ENCODE measurements around the gene UBE2K.
A peak's percentile ranks its signal among the peaks of the same experiment; 100 is the strongest.
"Not testable (repeated sequence)": the region's sequence is repeated elsewhere in the genome, so short reads cannot be mapped to it uniquely, and the experiment has no call there.

UBE2K gene, protein sequence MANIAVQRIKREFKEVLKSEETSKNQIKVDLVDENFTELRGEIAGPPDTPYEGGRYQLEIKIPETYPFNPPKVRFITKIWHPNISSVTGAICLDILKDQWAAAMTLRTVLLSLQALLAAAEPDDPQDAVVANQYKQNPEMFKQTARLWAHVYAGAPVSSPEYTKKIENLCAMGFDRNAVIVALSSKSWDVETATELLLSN

DNA sequence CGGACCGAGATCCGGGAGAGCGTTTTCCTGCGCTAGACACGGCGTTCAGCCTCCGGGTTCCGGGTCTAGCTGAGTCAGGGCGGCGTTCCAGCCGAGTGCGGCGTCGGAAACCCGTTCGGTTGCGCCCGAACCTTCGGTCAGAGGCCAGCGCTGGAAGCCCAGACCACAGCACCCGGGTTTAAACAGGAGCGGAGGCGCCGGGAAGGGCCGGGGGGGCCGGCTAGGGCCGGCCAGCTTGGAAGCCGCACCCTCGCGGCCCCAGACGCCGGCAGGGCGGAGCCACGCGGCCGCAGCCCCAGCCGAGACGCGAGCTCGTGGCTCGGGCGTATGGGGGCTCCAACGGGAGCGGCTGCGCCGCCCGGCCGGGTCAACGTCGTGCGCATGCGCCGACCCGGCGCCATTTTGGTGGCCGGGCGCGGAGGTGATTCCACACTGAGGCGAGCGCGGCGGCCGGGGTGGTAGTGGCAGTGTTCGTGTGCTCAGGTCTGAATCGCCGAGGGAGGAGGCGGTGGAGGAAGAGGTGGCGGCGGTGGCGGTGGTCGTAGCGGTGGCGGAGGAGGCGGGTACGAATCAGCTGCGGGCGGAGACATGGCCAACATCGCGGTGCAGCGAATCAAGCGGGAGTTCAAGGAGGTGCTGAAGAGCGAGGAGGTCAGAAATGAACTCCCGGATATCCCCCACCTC is at the start of gene UBE2K:
TSS of gene UBE2K (plus strand) at position 397 of the 684 bp plus-strand sequence. CDS start at position 589, 192 bp downstream.
- DNase-seq: peak; percentile 76

DNA sequence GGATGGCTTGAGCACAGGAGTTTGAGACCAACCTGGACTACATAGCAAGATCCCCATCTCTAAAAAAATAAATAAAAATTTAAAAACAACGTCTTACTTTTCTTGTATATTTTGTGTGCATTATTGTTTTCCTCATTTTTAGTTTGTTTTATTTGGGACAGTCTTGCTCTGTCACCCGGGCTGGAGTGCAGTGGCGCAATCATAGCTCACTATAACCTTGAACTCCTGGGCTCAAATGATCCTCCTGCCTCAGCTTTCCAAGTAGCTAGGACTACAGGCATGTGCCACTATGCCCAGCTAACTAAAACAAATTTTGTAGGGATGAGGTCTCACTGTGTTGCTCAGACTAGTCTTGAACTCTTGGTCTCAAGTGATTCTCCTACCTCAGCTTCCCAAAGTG is 49.7 kb upstream of the UBE2K start:
- no peak for DNase-seq

DNA sequence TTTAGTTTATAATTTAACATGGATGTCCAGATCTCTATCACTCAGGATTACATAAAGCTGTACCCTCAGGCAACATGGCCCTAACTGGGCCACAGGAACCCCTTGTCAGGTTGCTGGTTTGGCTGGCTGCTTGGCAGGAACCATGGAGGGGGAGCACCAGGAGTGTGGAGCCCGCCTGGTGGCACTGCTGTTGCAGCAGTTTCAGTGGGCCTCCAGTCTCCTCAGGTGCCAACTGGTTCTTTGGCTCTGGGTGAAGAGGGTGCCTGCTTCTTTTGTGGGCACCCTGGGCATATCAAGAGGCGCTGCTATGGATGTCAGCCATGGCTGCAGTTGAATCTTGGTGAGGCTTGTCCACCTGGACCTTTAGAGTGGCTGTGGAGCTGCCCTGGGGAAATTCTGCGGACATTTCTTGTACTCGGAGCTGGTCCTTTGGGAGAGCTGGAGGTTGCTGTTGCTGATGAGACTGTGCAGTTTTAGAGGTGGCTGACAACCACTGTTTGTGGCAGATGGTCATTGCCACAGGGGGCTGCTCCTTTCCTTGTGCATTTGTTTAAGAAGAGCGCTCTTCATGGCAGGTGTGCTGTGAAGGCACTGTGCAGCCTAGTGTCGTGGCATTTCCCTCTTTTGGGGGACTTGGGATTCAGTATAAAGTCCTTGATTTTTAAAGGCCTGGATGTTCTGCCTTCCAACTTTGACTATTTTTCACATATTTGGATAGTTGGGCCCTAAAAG is 48.9 kb upstream of the UBE2K start:
- no peak for DNase-seq

DNA sequence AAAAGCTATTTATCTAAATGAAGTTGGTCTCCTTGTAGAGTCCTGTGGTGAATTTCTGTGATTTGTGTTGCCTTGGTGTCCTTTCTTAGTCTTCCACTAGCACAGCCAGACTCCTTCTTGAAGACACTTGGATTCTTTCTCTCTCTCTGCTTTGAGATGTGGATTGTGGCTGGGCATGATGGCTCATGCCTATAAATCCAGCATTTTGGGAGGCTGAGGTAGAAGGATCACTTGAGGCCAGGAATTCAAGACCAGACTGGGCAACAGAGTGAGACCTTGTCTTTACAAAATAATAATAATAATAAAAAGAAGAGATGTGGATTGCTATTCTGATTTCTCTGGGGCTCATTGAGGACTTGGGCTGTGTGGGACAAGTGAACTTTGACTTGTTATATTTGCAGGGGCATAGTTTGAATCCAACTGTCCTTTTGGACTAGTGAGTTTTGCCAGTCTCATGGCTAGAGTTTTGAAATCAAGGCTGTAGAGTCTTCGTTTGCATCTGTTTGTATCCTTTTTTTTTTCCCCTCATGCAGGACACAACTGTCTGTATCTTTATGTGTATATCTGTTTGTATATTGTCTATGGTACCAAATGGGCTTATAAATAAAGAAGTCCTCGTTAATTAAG is 48.2 kb upstream of the UBE2K start:
- no peak for DNase-seq

DNA sequence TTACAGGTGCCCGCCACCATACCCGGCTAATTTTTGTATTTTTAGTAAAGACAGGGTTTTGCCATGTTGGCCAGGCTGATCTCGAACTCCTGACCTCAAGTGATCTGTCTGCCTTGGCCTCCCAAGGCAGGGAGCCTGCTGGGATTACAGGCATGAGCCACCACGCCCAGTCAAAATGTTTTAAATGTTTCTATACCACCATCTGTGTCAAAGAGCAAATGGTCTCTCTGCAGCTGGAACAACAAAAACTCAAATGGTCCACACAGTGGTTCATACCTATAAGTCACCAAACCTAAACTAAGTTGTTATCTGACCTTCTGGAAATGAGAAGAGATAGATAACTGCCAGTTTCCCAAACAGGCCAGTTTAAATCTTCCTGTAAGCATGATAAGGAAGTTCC is 46.4 kb upstream of the UBE2K start:
- DNase-seq: not testable (repeated sequence)

DNA sequence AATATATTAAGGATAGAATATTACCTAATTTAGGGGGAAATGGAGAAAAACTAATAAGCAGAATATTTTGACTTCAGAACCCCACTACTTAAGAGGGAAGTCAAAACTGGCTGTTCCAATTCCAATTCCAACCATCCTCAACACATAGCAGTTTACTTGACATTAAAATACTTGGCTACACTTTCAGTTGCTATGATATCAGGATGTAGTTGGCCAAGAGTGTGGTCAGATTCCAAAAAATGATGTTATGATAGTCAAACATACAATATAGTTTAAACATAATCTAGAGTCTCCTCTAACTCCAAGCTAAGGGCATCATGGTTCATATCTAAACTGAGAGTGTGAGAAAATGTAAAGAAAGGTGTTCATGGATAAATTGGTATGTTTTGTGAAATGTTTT is 42.7 kb upstream of the UBE2K start:
- no peak for DNase-seq

DNA sequence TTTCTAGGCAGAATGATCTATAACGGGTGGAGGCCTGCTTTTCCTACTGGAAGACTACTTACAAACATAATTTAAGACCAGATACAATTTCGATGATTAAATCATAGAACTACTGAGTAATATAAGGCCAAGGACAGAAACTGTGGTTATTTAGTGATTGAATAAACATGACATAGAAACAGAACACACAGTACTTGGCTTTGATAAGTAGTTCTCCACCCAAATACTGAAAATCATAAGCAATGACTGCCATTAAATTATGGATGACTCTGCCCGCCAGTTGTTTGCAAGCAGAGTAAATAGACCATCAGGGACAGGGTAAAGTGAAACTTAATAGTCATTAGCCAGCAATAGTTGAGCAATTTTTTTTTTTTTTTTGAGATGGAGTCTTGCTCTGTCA is 42.1 kb upstream of the UBE2K start:
- DNase-seq: peak; percentile 25

DNA sequence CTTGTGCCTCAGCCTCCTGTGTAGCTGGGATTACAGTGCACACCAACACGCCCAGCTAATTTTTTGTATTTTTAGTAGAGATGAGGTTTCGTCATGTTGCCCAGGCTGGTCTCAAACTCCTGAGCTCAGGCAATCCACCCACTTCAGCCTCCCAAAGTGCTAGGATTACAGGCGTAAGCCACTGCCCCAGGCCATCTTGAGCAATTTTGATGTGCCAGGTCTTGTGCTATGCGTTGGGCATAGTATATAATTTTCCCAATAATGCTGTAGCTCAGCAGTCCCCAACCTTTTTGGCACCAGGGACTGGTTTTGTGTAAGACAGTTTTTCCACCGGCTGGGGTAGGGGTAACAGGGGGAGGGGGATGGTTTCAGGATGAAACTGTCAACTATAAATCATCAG is 41.3 kb upstream of the UBE2K start:
- DNase-seq: not testable (repeated sequence)

DNA sequence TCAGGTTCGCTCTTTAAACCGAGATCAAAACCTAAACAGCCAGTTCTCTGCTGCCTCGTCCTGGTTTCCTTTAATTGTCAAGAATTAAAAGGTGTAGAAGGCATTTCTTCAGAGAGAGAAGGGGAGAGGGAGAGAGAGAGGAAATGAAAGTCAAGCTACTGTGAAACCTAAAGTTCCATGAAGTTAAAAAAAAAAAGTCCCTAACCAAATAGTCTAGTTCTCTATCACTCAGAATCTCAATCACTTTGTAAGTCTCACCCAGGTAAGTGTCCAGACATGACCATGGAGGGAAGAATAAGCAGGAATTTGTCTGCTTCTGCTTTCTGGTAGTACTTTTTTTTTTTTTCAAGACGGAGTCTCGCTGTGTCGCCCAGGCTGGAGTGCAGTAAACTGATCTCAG is 40.5 kb upstream of the UBE2K start:
- no peak for DNase-seq

DNA sequence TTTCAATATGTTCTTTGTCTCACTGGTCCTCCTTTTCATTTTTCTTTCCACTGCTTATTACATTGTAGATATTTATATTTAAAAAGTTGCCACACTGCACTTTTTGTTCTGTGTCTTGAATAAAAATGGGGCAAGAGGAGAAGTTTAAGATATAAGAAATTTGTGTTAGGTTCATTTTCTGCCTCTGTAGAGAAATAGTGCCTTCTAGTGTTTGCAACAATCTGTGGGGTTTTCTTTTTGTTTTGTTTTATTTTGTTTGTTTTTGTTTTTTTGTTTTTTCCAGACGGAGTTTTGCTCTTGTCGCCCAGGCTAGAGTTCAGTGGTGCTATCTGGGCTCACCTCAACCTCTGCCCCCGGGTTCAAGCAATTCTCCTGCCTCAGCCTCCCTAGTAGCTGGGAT is 39.2 kb upstream of the UBE2K start:
- DNase-seq: no peak

DNA sequence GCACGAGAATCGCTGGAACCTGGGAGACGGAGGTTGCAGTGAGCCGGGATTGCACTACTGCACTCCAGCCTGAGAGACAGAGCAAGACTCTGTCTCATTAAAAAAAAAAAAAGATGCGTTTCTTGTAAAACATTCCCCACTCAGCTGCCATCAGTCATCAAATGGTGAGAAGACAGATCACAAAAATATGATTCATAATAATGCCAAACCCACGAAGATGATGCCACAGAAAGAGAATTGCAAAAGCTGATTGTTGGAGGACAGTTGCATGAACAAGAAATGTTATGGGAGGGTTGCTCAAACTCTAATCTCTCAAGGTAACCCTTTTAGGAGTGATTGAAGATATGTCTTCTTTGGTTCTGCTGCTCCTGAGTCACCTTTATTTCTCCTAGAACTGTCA is 37.9 kb upstream of the UBE2K start:
- peak; percentile 15 for DNase-seq

DNA sequence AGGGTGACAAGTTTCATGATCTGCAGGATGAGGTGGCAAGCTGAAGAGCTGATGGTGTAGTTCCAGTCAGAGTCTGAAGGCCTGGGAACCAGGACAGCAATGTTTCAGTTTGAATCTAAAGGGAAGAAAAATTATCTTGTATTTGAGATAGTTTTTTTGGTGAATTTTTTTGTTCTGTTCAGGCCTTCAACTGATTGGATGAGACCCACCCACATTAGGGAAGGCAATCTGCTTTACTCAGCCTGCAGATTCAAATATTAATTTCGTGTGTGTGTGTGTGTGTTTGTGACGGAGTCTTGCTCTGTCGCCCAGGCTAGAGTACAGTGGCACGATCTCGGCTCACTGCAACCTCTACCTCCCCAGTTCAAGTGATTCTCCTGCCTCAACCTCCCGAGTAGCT is 37.2 kb upstream of the UBE2K start:
- DNase-seq: no peak

DNA sequence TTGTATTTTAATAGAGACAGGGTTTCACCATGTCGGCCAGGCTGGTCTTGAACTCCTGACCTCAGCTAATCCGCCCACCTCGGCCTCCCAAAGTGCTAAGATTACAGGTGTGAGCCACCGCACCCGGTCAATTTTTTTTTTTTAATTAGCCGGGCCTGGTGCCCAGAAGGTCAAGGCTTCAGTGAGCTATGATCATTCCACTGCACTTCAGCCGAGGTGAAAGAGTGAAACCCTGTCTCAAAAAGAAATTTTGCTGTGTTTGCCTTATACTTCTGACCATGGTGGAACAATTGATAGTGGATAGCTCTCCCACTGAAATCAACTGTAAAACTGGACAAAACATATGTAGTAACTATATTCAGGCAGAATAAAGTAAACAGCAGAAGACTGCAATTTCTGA is 35.3 kb upstream of the UBE2K start:
- no peak for DNase-seq

DNA sequence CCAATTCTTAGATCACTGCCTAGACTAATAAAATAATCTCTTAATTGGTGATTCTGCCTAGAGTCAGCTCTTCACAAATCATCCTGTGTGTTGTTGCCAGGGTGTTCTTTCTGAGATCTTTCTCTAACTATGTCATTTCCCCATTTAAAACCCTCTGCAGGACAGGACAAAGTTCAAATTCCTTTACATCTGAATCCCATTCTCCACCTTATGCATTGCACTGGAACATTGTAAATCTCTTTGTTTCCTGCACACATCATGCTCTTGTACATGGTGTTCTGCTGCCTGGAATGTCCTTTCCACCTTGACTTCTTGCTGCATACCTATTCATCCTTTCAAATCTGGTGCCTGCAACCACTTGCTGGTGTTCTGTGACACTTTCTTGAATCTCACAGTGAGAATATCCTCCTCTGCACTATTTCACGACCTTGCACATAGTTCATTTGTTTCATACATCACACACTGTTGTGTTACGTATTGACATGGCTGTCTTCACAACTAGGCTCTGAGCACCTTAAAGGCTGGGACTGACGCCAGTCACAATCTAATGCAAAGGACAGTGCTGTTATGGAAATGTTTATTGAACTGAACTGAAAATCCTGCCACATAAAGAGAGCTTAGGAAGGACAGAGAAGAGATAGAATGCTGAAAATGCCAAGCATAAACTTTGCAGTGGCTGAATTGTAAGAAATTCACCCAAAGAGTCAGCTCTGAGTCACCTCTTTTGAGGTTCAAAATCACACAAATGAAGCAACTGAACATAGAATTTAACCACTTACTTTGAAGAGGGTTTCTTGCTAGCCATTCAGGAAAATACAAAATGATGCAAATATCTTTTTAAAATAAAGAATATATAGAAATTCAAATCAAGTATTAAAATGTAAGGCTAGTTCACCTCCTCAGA is 32.9 kb upstream of the UBE2K start:
- DNase-seq: peak; percentile 36

DNA sequence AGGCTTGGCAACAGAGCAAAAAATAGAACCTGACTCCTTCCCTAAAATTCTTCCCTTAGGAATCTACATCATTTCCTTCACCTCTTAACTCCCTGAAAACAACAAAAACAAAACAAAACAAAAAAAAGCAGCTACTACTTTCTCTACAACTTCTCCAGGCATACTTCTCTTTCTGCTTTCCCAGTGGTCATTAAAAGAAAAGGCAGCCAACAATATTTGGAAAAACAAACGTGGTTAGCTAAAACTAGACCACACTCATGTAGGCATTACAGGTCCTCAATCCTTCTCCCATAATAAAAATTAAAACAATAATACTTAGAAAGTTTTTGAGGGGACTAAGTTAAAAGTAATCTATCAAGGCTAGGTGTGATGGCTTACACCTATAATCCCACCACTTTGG is 30.2 kb upstream of the UBE2K start:
- DNase-seq: no peak

DNA sequence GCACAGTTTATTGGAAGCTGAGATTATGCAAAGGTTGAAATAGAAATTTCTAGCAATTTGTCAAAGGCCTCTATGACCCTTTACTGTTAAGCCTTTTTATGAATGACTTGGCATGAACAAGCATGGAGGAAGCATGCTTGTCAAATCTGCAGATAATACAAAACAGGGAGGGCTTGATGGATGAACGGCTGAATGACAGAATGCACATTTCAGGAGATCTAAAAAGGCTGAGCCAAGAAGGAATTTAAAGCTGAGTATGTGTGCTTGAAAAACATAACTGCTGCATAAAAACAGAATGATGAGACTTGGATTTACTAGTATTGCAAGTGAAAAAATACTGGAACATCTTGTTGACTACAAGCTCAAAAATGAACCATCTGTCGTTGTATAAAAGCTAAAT is 29.0 kb upstream of the UBE2K start:
- no peak for DNase-seq

DNA sequence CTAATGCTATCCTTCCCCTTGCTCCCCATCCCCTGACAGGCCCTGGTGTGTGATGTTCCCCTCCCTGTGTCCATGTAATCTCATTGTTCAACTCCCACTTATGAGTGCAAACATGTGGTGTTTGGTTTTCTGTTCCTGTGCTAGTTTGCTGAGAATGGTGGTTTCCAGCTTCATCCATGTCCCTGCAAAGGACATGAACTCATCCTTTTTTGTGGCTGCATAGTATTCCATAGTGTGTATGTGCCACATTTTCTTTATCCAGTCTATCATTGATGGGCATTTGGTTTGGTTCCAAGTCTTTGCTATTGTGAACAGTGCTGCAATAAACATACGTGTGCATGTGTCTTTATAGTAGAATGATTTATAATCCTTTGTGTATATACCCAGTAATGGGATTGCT is 27.6 kb upstream of the UBE2K start:
- not testable (repeated sequence) for DNase-seq

DNA sequence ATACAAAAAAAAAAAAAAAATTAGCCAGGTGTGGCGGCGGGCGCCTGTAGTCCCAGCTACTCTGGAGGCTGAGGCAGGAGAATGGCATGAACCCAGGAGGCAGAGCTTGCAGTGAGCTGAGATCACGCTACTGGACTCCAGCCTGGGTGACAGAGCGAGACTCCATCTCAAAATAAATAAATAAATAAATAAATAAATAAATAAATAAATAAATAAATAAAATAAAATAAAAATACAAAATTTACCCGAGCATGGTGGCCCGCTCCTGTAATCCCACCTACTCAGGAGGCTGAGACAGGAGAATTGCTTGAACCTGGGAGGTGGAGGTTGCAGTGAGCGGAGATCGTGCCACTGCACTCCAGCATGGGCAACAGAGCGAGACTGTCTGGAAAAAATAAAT is 22.3 kb upstream of the UBE2K start:
- DNase-seq: not testable (repeated sequence)

DNA sequence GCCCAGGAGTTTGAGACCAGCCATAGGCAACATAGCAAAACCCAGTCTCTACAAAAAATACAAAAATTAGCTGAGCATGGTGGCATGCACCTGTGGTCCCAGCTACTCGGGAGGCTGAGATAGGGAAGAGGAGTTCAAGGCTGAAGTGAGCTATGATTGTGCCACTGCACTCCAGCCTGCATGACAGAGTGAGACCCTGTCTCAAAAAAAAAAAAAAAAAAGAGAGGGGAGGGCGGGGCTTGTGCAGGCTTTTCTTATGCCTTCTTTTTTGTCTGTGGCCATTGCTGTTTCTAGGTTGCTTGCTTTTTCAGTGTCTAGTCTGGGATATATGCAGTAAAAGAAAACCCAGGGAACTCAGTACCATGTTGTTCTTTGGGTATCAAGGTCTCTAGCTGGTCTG is 16.9 kb upstream of the UBE2K start:
- DNase-seq: not testable (repeated sequence)

DNA sequence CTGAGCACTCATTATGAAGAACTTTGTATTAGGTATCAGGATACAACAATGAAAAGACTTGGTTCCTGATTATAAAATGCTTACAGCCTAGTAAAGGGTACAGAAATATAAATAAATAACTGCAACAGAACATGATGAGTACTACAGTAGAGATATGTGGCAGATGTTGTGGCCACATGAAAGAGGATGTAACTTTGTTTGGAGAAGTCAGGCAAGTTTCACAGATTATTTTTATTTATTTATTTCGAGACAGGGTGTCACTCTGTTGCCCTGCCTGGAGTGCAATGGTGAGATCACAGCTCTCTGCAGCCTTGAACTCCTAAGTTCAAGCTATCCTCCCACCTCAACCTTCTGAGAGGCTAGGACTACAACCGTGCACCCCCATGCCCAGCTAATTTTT is 15.8 kb upstream of the UBE2K start:
- DNase-seq: no peak

DNA sequence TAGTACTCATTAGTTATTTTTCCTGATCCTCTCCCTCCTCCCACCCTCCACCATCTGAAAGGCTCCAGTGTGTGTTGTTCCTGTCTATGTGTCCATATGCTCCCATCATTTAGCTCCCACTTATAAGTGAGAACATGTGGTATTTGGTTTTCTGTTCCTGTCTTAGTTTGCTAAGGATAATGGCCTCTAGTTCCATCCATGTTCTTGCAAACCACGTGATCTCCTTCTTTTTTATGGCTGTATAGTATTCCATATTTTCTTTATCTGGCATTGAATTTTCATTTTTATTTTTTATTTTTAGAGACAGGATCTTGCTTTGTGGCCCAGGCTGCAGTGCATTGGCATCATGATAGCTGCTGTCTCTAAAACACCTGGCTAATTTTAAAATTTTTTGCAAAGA is 11.9 kb upstream of the UBE2K start:
- no peak for DNase-seq

DNA sequence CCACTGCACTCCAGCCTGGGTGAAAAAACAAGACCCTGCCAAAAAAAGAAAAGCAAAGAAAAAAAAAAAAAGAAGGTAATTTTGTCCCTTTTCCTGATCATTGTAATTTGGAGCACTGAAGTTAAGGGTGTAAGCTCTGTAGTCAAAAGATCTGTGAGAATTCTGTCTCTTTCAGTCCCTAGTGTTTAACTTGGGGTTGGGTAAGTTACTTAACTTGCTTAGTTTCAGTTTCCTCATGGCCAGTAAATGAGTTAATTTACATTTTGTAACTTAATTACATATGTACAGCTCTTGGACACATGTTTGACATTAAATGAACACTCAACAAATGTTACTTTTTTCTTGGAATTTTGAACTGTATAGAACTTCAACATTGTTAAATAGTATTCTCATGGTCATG is 10.9 kb upstream of the UBE2K start:
- DNase-seq: no peak

DNA sequence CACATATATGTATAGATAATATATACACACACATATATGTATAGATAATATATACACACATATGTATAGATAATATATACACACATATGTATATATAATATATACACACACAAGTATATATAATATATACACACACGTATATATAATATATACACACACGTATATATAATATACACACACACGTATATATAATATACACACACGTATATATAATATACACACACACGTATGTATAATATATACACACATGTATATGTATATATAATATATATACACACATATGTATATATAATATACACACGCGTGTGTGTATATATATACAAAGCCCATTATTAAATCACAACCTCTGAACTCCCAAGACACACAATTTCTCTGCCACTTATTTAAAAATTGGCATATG is 8.0 kb upstream of the UBE2K start:
- DNase-seq: no peak
